SK-N-SH treated with all-trans-retinoic acid at 6 μM for 48 hours (cell line): ENCODE results near the gene DMD.

ENCODE experiments used
- ARNTL ChIP-seq: fragments of 450-650 bp; formaldehyde crosslinking; IDR thresholded peaks from 2 replicates; pipeline ENCODE4 v1.5.0; 2020; ENCODE audit warnings: low read depth, mild to moderate bottlenecking, moderate library complexity, borderline replicate concordance
- BACH2 ChIP-seq: fragments of 250-450 bp; sonication (Bioruptor Pico); IDR thresholded peaks from 2 replicates; pipeline ENCODE4 v1.9.0; 2021; ENCODE audit warnings: mild to moderate bottlenecking, borderline replicate concordance
- GLIS3 ChIP-seq: fragments of 250-450 bp; sonication (Bioruptor Pico); IDR thresholded peaks from 2 replicates; pipeline ENCODE4 v1.5.0; 2020; ENCODE audit warnings: mild to moderate bottlenecking, moderate library complexity
- ISL1 ChIP-seq: fragments of 250-450 bp; sonication (Bioruptor Pico); IDR thresholded peaks from 2 replicates; pipeline ENCODE4 v2.1.2; 2022; ENCODE audit warnings: mild to moderate bottlenecking, moderate library complexity
- PATZ1 ChIP-seq: fragments of 250-450 bp; sonication (Bioruptor Pico); IDR thresholded peaks from 2 replicates; pipeline ENCODE4 v1.8.0; 2020; ENCODE audit warnings: mild to moderate bottlenecking, moderate library complexity, borderline replicate concordance
- RARB ChIP-seq: fragments of 250-450 bp; sonication (Bioruptor Pico); IDR thresholded peaks from 2 replicates; pipeline ENCODE4 v1.8.0; 2021; ENCODE audit warnings: mild to moderate bottlenecking, moderate library complexity
- SNAI2 ChIP-seq: fragments of 250-450 bp; sonication (Bioruptor Pico); IDR thresholded peaks from 2 replicates; pipeline ENCODE4 v1.5.0; 2020; ENCODE audit warnings: mild to moderate bottlenecking, moderate library complexity
- TCF4 ChIP-seq: fragments of 250-450 bp; sonication (Bioruptor Pico); IDR thresholded peaks from 2 replicates; pipeline ENCODE4 v1.8.0; 2021; ENCODE audit warnings: mild to moderate bottlenecking, moderate library complexity, borderline replicate concordance
- TOX ChIP-seq: fragments of 250-450 bp; sonication (Bioruptor Pico); IDR thresholded peaks from 2 replicates; pipeline ENCODE4 v1.8.0; 2021; ENCODE audit warnings: mild to moderate bottlenecking, moderate library complexity, borderline replicate concordance
- ZFP30 ChIP-seq: fragments of 450-650 bp; formaldehyde crosslinking; IDR thresholded peaks from 2 replicates; pipeline ENCODE4 v1.5.0; 2022; ENCODE audit warnings: mild to moderate bottlenecking, moderate library complexity
- ZNF70 ChIP-seq: fragments of 450-650 bp; formaldehyde crosslinking; IDR thresholded peaks from 2 replicates; pipeline ENCODE4 v1.5.0; 2020; ENCODE audit warnings: mild to moderate bottlenecking, moderate library complexity
- ZNF8 ChIP-seq: fragments of 450-650 bp; formaldehyde crosslinking; IDR thresholded peaks from 2 replicates; pipeline ENCODE4 v1.5.0; 2020; ENCODE audit warnings: mild to moderate bottlenecking, moderate library complexity
- TF ChIP-seq, protein P1 (sequence below): fragments of 250-450 bp; sonication (Bioruptor Pico); IDR thresholded peaks from 2 replicates; pipeline ENCODE4 v1.5.1; 2021; ENCODE audit warnings: mild to moderate bottlenecking, moderate library complexity

DNA sequence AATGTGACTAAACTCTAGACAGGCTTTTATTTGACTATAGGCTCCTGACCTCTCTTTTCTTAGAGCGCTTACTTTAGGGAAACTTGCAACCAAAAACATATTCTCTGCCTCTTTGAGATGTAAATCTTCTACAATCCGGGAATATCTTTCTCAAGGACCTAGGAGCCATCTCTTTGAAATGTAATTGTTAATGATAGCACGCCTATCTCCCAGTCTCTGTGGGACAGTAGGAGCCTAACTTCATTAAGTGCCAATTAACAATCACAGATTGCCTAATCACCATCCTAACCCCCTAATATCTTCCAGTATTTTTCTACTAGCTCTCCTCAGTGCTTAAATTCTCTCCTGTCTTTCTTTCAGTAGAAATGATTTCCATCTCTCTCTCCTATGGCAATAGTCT, 628.6 kb downstream of the DMD start:
- TF ChIP-seq BACH2 (CRISPR knock-in tag) = no peak
- TF ChIP-seq TCF4 = no peak
- no peak for TF ChIP-seq ZFP30 (CRISPR knock-in tag)
- no peak for TF ChIP-seq ZNF8 (CRISPR knock-in tag)
- TF ChIP-seq TOX (CRISPR knock-in tag) = no peak
- no peak for TF ChIP-seq ISL1 (CRISPR knock-in tag)
- no peak for TF ChIP-seq PATZ1 (CRISPR knock-in tag)
- no peak for TF ChIP-seq SNAI2 (CRISPR knock-in tag)
- no peak for TF ChIP-seq ZNF70 (CRISPR knock-in tag)
- no peak for TF ChIP-seq RARB (CRISPR knock-in tag)
- no peak for TF ChIP-seq GLIS3 (CRISPR knock-in tag)
- TF ChIP-seq, protein P1, sequence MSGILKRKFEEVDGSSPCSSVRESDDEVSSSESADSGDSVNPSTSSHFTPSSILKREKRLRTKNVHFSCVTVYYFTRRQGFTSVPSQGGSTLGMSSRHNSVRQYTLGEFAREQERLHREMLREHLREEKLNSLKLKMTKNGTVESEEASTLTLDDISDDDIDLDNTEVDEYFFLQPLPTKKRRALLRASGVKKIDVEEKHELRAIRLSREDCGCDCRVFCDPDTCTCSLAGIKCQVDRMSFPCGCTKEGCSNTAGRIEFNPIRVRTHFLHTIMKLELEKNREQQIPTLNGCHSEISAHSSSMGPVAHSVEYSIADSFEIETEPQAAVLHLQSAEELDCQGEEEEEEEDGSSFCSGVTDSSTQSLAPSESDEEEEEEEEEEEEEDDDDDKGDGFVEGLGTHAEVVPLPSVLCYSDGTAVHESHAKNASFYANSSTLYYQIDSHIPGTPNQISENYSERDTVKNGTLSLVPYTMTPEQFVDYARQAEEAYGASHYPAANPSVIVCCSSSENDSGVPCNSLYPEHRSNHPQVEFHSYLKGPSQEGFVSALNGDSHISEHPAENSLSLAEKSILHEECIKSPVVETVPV = no peak
- TF ChIP-seq ARNTL (CRISPR knock-in tag) = no peak
